Ovary (tissue), 3 donors: ENCODE results near the gene ORC4.

Experiments
- POLR2A ChIP-seq: fragments of 450-650 bp; IDR thresholded peaks from one replicate; pipeline ENCODE4 v1.6.1; 2017; ENCODE audit warnings: antibody characterized with exemption, mild to moderate bottlenecking, moderate library complexity
- TF ChIP-seq, protein P1 (sequence below), 3 donors: fragments of 450-650 bp in 2 of 3; fragments of 200-600 bp in 1 of 3; IDR thresholded peaks; one replicate each; pipeline versions ENCODE4 v1.5.1 to v1.8.0; 2016 to 2022; ENCODE audit warnings: antibody characterized with exemption in 3 of 3, mild to moderate bottlenecking in 1 of 3
- donor health status: DM: no; HTN: no; CAD: no.

- TF ChIP-seq, protein P1, sequence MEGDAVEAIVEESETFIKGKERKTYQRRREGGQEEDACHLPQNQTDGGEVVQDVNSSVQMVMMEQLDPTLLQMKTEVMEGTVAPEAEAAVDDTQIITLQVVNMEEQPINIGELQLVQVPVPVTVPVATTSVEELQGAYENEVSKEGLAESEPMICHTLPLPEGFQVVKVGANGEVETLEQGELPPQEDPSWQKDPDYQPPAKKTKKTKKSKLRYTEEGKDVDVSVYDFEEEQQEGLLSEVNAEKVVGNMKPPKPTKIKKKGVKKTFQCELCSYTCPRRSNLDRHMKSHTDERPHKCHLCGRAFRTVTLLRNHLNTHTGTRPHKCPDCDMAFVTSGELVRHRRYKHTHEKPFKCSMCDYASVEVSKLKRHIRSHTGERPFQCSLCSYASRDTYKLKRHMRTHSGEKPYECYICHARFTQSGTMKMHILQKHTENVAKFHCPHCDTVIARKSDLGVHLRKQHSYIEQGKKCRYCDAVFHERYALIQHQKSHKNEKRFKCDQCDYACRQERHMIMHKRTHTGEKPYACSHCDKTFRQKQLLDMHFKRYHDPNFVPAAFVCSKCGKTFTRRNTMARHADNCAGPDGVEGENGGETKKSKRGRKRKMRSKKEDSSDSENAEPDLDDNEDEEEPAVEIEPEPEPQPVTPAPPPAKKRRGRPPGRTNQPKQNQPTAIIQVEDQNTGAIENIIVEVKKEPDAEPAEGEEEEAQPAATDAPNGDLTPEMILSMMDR (IDR thresholded peaks at IDR 0.05), result peak; percentile 17 to 71 (median 60)
- TF ChIP-seq POLR2A, result no peak
Observed at GRCh38 chr2:147989809-147990403, 30.6 kb downstream of the ORC4 start.
